Neural cell (in vitro differentiated cells): ENCODE measurements around the gene ETV6.

Experiments
- EP300 ChIP-seq: fragments of 450-650 bp; conservative IDR thresholded peaks from 2 replicates; pipeline ENCODE4 v1.6.1; 2014; ENCODE audit warnings: antibody characterized with exemption, mild to moderate bottlenecking, moderate library complexity; ENCODE audit not compliant: poor library complexity, severe bottlenecking
- EZH2 ChIP-seq: fragments of 200-600, 300-800 bp; shearing (Covaris generic), sonication (generic); IDR thresholded peaks from 2 replicates; pipeline ENCODE4 v1.6.1; 2014; ENCODE audit warnings: antibody characterized with exemption, low read length, borderline replicate concordance, mild to moderate bottlenecking; ENCODE audit not compliant: insufficient read depth, poor library complexity, severe bottlenecking
- MXI1 ChIP-seq: fragments of 450-650 bp; conservative IDR thresholded peaks from 2 replicates; pipeline ENCODE4 v1.6.1; 2014; ENCODE audit warnings: antibody characterized with exemption, mild to moderate bottlenecking; ENCODE audit not compliant: poor library complexity, severe bottlenecking
- POLR2AphosphoS5 ChIP-seq: IDR thresholded peaks from 2 replicates; pipeline ENCODE4 v1.6.1; 2012
- RAD21 ChIP-seq: fragments of 450-650 bp; conservative IDR thresholded peaks from 2 replicates; pipeline ENCODE4 v1.6.1; 2014; ENCODE audit warnings: antibody characterized with exemption, mild to moderate bottlenecking, moderate library complexity
- SMC3 ChIP-seq: fragments of 450-650 bp; conservative IDR thresholded peaks from 2 replicates; pipeline ENCODE4 v1.6.1; 2014; ENCODE audit warnings: antibody characterized with exemption, mild to moderate bottlenecking, moderate library complexity; ENCODE audit not compliant: poor library complexity
- TF ChIP-seq, protein P1 (sequence below): fragments of 450-650 bp; IDR thresholded peaks from 2 replicates; pipeline ENCODE4 v1.5.1; 2014; ENCODE audit warnings: antibody characterized with exemption, mild to moderate bottlenecking, moderate library complexity; ENCODE audit not compliant: poor library complexity, severe bottlenecking
- TF ChIP-seq, protein P2 (sequence below): IDR thresholded peaks from 2 replicates; pipeline ENCODE4 v1.6.1; 2012; ENCODE audit warnings: borderline replicate concordance

DNA sequence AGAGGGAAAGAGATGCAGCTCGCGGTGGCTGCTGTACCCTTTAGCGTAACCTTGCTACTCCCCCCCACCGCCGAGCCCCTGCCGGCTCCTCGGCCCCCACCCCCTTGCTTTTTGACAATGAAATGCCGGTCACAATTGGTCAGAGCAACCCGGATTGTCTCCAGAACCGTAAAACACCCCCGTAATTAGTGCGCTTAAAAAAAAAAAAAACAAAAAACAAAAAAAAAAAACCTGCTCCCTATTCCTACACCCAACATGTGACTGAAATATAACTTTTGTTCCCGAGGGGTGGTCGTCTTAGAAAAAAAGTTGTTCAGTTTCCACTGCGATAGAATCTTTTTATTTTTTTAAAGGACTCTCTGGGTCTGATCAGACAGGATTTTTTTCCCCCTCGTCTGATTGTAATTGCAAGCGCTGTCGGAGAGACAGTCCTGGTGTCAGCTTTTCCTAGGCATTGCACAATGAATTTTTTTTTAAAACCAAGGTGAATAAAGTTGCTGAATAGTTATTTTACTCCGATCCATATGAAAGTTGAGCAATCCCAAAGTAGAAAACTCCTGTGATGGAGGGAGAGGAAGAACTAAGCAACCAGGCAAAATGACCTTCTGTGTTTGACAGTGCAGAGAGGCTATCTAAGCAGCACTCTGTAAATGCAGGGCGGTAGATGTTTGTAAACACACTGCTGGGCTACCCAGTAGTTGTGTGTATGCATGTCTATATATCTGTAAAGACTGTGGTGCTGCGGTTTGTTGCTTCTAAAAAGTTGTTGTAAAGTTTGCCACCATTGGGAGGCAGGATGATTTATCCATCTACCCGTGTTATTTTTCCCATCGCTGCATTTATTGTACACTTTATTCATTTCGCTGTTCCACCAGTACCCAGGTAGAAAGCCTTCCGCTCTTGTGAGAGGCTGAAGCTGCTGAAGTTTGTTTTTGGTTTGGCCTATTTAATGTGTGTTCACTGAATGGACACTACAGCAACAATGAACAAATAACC, 1.1 kb downstream of the ETV6 start:
- TF ChIP-seq EZH2 (no peak), POLR2AphosphoS5 (no peak), SMC3 (peak; percentile 28), EP300 (no peak), MXI1 (no peak), RAD21 (peak; percentile 24)
- TF ChIP-seq, protein P1, sequence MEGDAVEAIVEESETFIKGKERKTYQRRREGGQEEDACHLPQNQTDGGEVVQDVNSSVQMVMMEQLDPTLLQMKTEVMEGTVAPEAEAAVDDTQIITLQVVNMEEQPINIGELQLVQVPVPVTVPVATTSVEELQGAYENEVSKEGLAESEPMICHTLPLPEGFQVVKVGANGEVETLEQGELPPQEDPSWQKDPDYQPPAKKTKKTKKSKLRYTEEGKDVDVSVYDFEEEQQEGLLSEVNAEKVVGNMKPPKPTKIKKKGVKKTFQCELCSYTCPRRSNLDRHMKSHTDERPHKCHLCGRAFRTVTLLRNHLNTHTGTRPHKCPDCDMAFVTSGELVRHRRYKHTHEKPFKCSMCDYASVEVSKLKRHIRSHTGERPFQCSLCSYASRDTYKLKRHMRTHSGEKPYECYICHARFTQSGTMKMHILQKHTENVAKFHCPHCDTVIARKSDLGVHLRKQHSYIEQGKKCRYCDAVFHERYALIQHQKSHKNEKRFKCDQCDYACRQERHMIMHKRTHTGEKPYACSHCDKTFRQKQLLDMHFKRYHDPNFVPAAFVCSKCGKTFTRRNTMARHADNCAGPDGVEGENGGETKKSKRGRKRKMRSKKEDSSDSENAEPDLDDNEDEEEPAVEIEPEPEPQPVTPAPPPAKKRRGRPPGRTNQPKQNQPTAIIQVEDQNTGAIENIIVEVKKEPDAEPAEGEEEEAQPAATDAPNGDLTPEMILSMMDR: no peak
- TF ChIP-seq, protein P2, sequence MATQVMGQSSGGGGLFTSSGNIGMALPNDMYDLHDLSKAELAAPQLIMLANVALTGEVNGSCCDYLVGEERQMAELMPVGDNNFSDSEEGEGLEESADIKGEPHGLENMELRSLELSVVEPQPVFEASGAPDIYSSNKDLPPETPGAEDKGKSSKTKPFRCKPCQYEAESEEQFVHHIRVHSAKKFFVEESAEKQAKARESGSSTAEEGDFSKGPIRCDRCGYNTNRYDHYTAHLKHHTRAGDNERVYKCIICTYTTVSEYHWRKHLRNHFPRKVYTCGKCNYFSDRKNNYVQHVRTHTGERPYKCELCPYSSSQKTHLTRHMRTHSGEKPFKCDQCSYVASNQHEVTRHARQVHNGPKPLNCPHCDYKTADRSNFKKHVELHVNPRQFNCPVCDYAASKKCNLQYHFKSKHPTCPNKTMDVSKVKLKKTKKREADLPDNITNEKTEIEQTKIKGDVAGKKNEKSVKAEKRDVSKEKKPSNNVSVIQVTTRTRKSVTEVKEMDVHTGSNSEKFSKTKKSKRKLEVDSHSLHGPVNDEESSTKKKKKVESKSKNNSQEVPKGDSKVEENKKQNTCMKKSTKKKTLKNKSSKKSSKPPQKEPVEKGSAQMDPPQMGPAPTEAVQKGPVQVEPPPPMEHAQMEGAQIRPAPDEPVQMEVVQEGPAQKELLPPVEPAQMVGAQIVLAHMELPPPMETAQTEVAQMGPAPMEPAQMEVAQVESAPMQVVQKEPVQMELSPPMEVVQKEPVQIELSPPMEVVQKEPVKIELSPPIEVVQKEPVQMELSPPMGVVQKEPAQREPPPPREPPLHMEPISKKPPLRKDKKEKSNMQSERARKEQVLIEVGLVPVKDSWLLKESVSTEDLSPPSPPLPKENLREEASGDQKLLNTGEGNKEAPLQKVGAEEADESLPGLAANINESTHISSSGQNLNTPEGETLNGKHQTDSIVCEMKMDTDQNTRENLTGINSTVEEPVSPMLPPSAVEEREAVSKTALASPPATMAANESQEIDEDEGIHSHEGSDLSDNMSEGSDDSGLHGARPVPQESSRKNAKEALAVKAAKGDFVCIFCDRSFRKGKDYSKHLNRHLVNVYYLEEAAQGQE: no peak
